SU-DHL-6 (cell line): ENCODE results near the gene GPN2.
A peak's percentile ranks its signal among the peaks of the same experiment; 100 is the strongest.

Experiments
- H2AFZ ChIP-seq: fragments of 200-600 bp; sonication (generic); 2 replicates; pipeline ENCODE4 v1.6.1; 2014; ENCODE audit warnings: low read depth, mild to moderate bottlenecking, moderate library complexity, mixed read lengths, antibody characterized with exemption, low read length; ENCODE audit not compliant: severe bottlenecking
- H3F3A ChIP-seq: fragments of 200-600 bp; shearing (Covaris generic); 2 replicates; pipeline ENCODE4 v1.6.0; 2016; ENCODE audit warnings: antibody characterized with exemption, mild to moderate bottlenecking; ENCODE audit not compliant: insufficient read depth
- H3K27ac ChIP-seq: fragments of 200-600 bp; sonication (generic); 2 replicates; pipeline ENCODE4 v1.5.1; 2016; ENCODE audit warnings: low read depth, mild to moderate bottlenecking, low read length, moderate library complexity, mixed read lengths
- H3K27me3 ChIP-seq: fragments of 200-600 bp; sonication (generic), shearing (Covaris generic); 2 replicates; pipeline ENCODE4 v1.6.0; 2014; ENCODE audit warnings: mild to moderate bottlenecking, low read length
- H3K36me3 ChIP-seq: fragments of 200-600 bp; sonication (generic); 2 replicates; pipeline ENCODE4 v1.6.1; 2014; ENCODE audit warnings: mild to moderate bottlenecking, low read length, mixed read lengths
- H3K4me2 ChIP-seq: fragments of 300-600, 200-600 bp; shearing (Covaris generic), sonication (generic); 2 replicates; pipeline ENCODE4 v1.6.0; 2014; ENCODE audit warnings: low read length, low read depth, mild to moderate bottlenecking; ENCODE audit not compliant: poor library complexity, severe bottlenecking
- H3K4me3 ChIP-seq: fragments of 200-600 bp; sonication (generic); 2 replicates; pipeline ENCODE4 v1.5.1; 2014; ENCODE audit warnings: antibody characterized with exemption, low read length, mild to moderate bottlenecking, mixed read lengths; ENCODE audit not compliant: insufficient read depth, poor library complexity, severe bottlenecking
- H3K79me2 ChIP-seq: fragments of 200-600 bp; sonication (generic); 2 replicates; pipeline ENCODE4 v1.6.1; 2014; ENCODE audit warnings: mild to moderate bottlenecking, low read length, moderate library complexity; ENCODE audit not compliant: insufficient read depth
- H3K9ac ChIP-seq: fragments of 200-600 bp; sonication (generic); 2 replicates; pipeline ENCODE4 v1.7.0; 2014; ENCODE audit warnings: mild to moderate bottlenecking, low read length
- H3K9me2 ChIP-seq: fragments of 200-600 bp; sonication (generic); replicated peaks from 2 replicates; pipeline ENCODE4 v1.6.1; 2014; ENCODE audit warnings: low read length; ENCODE audit not compliant: insufficient read depth
- H3K9me3 ChIP-seq: fragments of 200-600 bp; sonication (generic); 2 replicates; pipeline ENCODE4 v1.6.1; 2014; ENCODE audit warnings: low read length, mixed read lengths; ENCODE audit not compliant: insufficient read depth
- H4K20me1 ChIP-seq: fragments of 200-600 bp; sonication (generic); 2 replicates; pipeline ENCODE4 v1.6.1; 2014; ENCODE audit warnings: low read depth, mild to moderate bottlenecking, antibody characterized with exemption, low read length, moderate library complexity, mixed read lengths
- EZH2phosphoT487 ChIP-seq: fragments of 200-600 bp; sonication (generic), shearing (Covaris generic); conservative IDR thresholded peaks from 2 replicates; pipeline ENCODE4 v1.6.1; 2018; ENCODE audit warnings: mild to moderate bottlenecking, antibody characterized with exemption, low read length, moderate library complexity, mixed read lengths
- TF ChIP-seq, protein P1 (sequence below): fragments of 200-600 bp; sonication (generic); IDR thresholded peaks from one replicate; pipeline ENCODE4 v1.5.1; 2017; ENCODE audit warnings: antibody characterized with exemption, mild to moderate bottlenecking, low read length, moderate library complexity; ENCODE audit not compliant: insufficient read depth, poor library complexity, severe bottlenecking

GPN2 gene

DNA sequence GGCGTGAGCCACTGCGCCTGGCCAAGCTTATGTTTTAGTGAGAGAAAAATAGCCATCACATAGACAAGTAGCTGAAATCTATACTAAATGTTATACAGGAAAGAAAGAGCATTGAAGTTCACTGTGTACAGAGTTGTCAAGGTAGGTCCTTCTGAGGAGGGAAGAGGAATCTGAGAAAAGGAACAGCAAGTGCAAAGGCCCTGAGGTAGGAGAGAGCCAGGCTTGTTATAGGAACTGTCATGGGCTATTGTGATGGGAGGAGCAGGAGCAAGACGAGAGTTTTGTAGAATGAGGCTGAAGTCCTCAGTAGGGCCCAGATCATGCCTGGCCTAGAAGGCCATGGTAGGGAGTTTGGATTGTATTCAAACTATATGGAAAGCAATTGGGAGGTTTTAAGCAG, 59.0 kb downstream of the GPN2 start:
- Histone ChIP-seq H3K4me3 (no peak overlapping the region), H3K27ac (no peak overlapping the region), H3K4me2 (no peak overlapping the region), H2AFZ (no peak overlapping the region), H3K9me2 (no peaks in the 10 kb centered on the region), H3K79me2 (peaks cover 6% of the 10 kb centered on the region; the same call in 1 of the 2 replicates), H3K27me3 (no peaks in the 10 kb centered on the region), H3F3A (no peaks in the 10 kb centered on the region; the same call in 1 of the 2 replicates), H3K36me3 (no peaks in the 10 kb centered on the region), H3K9ac (no peak overlapping the region), H4K20me1 (no peaks in the 10 kb centered on the region), H3K9me3 (no peaks in the 10 kb centered on the region)
- TF ChIP-seq, protein P1, sequence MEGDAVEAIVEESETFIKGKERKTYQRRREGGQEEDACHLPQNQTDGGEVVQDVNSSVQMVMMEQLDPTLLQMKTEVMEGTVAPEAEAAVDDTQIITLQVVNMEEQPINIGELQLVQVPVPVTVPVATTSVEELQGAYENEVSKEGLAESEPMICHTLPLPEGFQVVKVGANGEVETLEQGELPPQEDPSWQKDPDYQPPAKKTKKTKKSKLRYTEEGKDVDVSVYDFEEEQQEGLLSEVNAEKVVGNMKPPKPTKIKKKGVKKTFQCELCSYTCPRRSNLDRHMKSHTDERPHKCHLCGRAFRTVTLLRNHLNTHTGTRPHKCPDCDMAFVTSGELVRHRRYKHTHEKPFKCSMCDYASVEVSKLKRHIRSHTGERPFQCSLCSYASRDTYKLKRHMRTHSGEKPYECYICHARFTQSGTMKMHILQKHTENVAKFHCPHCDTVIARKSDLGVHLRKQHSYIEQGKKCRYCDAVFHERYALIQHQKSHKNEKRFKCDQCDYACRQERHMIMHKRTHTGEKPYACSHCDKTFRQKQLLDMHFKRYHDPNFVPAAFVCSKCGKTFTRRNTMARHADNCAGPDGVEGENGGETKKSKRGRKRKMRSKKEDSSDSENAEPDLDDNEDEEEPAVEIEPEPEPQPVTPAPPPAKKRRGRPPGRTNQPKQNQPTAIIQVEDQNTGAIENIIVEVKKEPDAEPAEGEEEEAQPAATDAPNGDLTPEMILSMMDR = no peak
- TF ChIP-seq EZH2phosphoT487 = no peak

GRCh38 chr1:26829184-26829911, 60.7 kb downstream of the GPN2 start:
- Histone ChIP-seq H3K36me3 (no peaks in the 10 kb centered on the region), H3K9me3 (no peaks in the 10 kb centered on the region), H3K79me2 (peaks cover 6% of the 10 kb centered on the region; the same call in 1 of the 2 replicates), H3K9me2 (no peaks in the 10 kb centered on the region), H3F3A (no peaks in the 10 kb centered on the region; the same call in 1 of the 2 replicates), H3K27me3 (no peaks in the 10 kb centered on the region), H3K9ac (no peak overlapping the region), H3K27ac (no peak overlapping the region), H4K20me1 (no peaks in the 10 kb centered on the region), H3K4me2 (peak overlapping the region; percentile 36), H3K4me3 (no peak overlapping the region), H2AFZ (no peak overlapping the region)
- TF ChIP-seq EZH2phosphoT487 = no peak
- TF ChIP-seq, protein P1 = no peak

DNA sequence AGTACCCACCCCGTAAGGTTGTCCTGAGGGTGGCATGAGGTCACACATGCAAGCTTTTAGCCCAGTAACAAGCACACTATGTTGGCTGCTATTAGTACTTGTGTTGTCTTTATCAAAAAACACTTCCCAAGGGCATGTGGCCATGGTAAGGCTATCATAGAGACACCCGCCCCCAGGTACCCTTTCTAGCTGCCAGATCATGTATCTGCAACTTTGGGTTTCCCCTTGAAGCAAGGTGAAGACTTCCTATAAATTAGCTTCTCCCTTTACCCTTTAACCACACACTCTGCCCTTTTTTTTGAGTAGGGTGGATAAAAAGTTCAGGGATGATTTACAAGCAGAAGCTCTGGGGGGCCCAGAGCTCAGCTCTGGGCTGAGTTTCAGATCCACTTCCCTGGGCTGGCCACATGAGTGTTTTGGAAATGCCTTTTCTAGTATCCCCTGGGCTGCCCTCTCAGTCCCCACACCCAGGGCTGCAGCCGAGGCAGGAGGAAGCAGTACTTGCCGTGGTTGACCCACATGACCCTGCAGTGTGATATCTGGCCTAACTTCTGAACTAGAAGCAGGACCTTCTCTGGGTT, 61.6 kb downstream of the GPN2 start:
- Histone ChIP-seq H3K79me2 (peaks cover 6% of the 10 kb centered on the region; the same call in 1 of the 2 replicates), H3K9me2 (no peaks in the 10 kb centered on the region), H3F3A (no peaks in the 10 kb centered on the region; the same call in 1 of the 2 replicates), H3K27me3 (no peaks in the 10 kb centered on the region), H3K4me3 (no peak overlapping the region), H3K27ac (peak overlapping the region; percentile 13), H3K9me3 (no peaks in the 10 kb centered on the region), H2AFZ (no peak overlapping the region), H3K9ac (peak overlapping the region; percentile 3; the same call in 1 of the 2 replicates), H4K20me1 (no peaks in the 10 kb centered on the region), H3K4me2 (peak overlapping the region; percentile 36), H3K36me3 (no peaks in the 10 kb centered on the region)
- no peak for TF ChIP-seq EZH2phosphoT487

GRCh38 chr1:26827663-26828062, 62.4 kb downstream of the GPN2 start:
- Histone ChIP-seq H3K79me2 (peaks cover 6% of the 10 kb centered on the region; the same call in 1 of the 2 replicates), H3K4me2 (peak overlapping the region; percentile 79), H2AFZ (no peak overlapping the region), H3K27me3 (no peaks in the 10 kb centered on the region), H3K27ac (no peak overlapping the region), H3F3A (no peaks in the 10 kb centered on the region; the same call in 1 of the 2 replicates), H4K20me1 (no peaks in the 10 kb centered on the region), H3K9me2 (no peaks in the 10 kb centered on the region), H3K36me3 (no peaks in the 10 kb centered on the region), H3K9ac (peak overlapping the region; percentile 71), H3K9me3 (no peaks in the 10 kb centered on the region), H3K4me3 (peak overlapping the region; percentile 67)
- no peak for TF ChIP-seq EZH2phosphoT487
- TF ChIP-seq, protein P1 = no peak
